Fibroblast of skin of left quadriceps (primary cell): ENCODE measurements around the gene MRPL12.
"Not testable (repeated sequence)": the region's sequence is repeated elsewhere in the genome, so short reads cannot be mapped to it uniquely, and the experiment has no call there.

Experiments used
- DNase-seq, 2 experiments: peaks; one replicate each; pipeline ENCODE4 v3.0.0-alpha.2; 2013; ENCODE audit warnings: low read depth in 2 of 2

MRPL12 gene

DNA sequence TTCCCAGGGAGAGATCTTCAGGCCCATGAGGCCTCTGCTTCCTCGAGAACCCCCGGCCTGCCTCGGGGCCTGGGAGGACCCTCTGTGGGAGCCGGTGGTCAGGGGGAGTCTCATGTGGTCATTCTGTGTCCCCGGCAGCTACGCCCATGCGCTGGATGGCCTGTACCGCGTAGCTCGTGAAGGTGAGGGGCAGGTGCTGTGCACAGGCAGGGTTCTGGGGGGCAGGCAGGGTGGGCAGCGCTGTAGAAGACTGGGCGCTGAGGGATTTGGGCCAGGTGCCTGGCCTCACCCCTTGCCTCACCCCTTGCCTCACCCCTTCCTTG is 13.5 kb downstream of the MRPL12 start:
- no peak for DNase-seq

DNA sequence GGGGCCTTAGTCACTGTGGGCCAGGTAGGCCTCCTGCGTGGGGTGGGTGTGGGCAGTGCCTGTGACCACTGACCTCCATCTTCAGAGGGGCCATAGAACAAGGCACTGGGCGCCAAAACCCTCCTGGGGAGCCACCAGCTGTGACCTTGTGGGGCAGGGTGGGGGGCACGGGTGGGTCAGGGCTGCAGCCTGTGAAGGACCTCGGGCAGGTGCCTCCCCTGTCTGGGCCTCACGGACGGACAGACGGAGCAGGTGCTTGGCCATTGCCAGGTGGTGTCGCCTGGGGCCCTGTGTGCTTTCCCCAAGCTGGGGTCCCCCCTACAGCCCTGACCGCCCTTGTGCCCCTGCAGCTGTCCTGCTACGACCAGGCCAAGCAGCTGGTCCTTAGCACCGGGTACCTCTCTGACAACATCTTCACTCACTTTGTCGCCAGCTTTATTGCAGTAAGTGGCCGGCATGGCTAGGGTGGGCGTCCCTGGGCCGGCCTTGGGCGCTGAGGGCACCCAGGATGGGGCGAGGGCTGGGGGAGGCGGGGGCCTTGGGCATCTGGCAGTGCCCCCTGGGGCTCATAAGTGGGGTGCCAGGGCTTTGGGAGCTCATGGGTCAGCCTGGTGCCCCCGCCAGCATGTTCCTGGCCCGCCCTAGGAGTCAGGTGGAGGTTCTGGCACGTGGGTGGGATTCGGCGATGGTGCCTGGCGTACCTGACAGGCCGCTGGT is 14.0 kb downstream of the MRPL12 start:
- no peak for DNase-seq

GRCh38 chr17:81717766-81718089 is 14.6 kb downstream of the MRPL12 start:
- no peak for DNase-seq

GRCh38 chr17:81719410-81720266 is 16.5 kb downstream of the MRPL12 start:
- DNase-seq, result no peak

DNA sequence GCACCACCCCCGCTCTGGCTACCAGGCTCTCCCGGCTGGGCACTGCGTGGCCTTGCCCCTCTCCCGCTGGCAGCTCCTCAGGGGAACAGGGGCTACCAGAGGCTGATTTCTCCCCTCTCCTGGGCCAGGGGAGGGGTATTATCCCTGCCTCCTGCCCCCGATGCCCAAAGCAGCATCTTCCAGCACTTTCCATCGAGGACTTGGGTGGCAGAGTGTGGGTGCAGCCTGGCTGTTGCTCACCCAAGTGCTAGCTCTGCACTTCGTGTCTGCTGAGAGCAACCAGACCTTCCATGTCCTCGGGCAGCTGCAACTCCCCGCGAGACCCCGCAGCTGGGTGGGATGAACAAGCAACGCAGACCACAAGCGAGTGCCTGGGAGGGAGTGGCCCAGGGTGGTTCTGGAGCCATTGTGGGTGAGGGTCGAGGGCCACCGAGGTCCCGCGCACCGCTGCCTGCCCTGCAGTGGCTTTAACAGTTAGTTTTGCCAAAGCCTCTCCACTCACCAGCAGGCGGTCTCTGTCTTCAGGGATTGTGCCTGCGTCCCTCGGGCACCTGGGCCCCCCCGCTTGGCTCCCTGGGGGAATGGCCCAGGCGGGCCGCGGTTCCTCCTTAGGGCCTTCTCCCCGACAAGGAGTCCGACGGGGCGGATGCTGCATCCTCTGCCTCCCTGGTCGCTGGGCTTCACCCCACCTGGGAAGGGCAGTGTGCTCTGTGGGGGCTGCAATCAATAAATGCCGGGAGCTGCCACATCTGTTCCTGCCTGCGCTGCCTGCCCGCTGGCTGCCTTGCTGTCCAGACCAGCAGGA is 17.3 kb downstream of the MRPL12 start:
- no peak for DNase-seq

DNA sequence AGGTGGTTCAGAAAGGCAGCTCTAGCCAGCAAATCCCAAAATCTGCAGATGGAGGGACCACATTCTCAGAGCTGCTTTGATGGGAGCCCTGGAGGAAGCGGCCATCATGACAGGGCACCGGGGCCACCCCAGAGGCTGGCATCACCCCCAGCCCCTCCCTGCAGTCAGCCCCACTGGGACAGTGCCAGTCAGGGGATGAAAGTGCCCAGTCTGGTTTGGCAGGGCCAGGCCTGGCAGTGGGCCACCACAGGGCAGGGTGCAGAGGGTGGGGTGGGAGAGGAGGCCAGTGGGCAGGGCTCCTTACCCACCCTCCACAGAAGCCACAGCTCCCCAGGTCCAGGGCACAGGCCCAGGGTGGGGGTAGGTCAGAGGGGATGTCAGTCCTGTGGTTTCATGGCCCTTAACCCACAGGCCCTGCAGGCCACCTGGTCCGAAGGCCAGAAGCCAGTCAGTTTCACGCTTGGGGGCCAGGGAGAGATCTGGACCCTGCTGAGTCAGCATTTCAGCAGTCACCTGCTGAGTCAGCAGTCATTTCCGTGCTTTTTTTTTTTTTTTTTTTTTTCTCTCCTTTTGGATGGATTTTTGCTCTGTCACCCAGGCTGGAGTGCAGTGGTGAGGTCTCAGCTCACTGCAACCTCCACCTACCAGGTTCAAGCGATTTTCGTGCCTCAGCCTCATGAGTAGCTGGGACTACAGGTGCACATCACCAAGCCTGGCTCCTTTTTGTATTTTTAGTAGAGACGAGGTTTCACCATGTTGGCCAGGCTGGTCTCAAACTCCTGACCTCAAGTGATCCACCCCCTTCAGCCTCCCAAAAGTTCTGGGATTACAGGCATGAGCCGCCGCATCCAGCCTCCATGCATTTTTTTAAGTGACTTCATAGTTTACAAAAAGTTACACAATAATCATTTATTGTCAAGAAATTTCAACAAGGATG is 19.3 kb downstream of the MRPL12 start:
- DNase-seq, result no peak

- DNase-seq, result no peak
Measured at GRCh38 chr17:81723651-81724209, 20.6 kb downstream of the MRPL12 start.

DNA sequence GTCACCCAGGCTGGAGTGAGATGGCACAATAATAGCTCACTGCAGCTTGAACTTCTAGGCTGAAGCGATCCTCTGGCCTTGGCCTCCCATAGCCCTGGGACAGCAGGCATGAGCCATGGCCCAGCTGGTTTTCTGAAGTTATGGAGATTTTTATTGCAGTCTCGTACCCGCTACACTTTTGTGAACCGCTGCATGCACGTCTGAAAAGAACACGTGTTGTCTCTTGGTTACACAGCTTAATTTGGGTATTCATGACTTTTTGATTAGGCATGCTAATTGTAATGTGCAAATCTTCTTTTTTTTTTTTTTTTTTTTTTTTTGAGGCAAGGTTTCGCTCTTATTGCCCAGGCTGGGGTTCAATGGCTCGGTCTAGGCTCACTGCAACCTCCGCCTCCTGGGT is 22.3 kb downstream of the MRPL12 start:
- no peak for DNase-seq

DNA sequence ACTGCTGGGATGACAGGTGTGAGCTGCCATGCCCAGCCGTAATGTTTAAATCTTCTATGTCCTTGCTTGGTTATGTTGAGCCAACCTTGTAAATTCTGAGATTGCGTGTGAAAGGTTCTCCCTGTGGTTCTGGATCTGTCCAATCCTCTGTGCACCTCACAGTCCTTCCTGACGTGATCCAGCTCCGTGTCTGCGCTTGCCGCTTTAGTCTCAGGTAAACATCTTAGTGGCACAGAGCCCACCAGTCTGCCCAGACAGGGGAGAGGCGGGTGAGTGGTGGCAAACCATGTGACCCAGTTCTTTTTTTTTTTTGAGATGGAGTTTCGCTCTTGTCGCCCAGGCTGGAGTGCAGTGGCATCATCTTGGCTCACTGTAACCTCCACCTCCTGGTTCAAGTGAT is 22.8 kb downstream of the MRPL12 start:
- no peak for DNase-seq

GRCh38 chr17:81727324-81728031 is 24.3 kb downstream of the MRPL12 start:
- DNase-seq, result no peak

- peak in 1 of 2 experiments; percentile 29 for DNase-seq
Measured at GRCh38 chr17:81733507-81734404, 30.6 kb downstream of the MRPL12 start.

GRCh38 chr17:81734405-81735263 is 31.5 kb downstream of the MRPL12 start:
- DNase-seq, result no peak

GRCh38 chr17:81735264-81736102 is 32.3 kb downstream of the MRPL12 start:
- DNase-seq, result no peak

DNA sequence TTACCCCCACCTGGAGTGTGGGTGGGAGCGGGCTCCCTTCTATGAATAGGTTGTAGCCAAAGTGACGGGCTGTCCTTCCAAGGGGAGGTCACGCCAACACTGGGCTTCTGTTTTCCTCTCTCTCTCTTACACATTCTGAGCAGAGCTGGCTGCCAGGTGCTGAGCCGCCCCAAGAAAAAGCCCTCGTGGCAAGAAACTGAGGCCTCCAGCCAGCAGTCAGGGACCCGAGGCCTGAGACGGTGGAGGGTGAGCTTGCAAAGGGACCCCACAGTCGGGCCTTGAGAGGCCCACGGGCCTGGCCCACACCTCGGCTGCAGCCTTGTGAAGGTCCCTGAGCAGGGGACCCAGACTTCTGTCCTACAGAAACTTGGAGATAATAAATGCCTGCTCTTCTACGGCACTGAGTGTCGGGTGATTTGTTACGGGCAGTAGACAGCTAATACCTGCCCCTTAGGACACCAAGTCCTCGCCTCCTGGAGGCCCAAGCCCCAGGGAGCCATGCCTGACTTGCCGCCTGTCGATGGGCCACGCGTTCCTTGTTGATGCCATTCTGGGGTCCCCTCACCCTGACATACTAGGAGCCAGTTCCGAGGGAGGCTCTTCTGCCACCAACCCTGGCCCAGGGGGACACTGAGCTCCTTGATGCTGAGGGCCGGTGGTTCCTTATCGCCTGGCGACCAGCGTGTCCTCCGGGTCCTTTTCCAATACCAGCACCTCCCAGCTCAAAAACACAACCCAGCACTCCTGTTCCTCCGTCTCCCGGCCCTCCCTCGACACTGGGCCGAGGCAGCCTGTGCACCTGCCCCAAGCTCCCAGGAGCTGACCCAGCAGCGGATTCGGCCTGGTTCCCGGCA is 35.0 kb downstream of the MRPL12 start:
- no peak for DNase-seq

GRCh38 chr17:81738801-81739393 is 35.7 kb downstream of the MRPL12 start:
- DNase-seq, result no peak

GRCh38 chr17:81739593-81739992 is 36.4 kb downstream of the MRPL12 start:
- not testable (repeated sequence) for DNase-seq
